ENCODE results near the gene TRUB2.
"Not testable (repeated sequence)": the region's sequence is repeated elsewhere in the genome, so short reads cannot be mapped to it uniquely, and the experiment has no call there.

Gene TRUB2

GRCh38 chr9:128282500-128282899 lies 39.7 kb downstream of the TRUB2 start:
- no peaks in the 10 kb centered on the region for H3K4me1 ChIP-seq (ENCODE audit: control insufficient read depth, insufficient read depth, low read length)
- no peak overlapping the region for H3K4me3 ChIP-seq (ENCODE audit: low read length)
- no peak for DNase-seq (ENCODE audit: low read depth, low spot score)
- no peaks in the 10 kb centered on the region for H3K9me3 ChIP-seq (ENCODE audit: control insufficient read depth, insufficient read depth, low read length)
- no peaks in the 10 kb centered on the region; the same call in 1 of the 2 replicates for H3K36me3 ChIP-seq (ENCODE audit: control insufficient read depth, insufficient read depth, low read length)
- no peaks in the 10 kb centered on the region for H3K27me3 ChIP-seq (ENCODE audit: control insufficient read depth, insufficient read depth, low read length)
- no peak overlapping the region for H3K27ac ChIP-seq (ENCODE audit: low read length)
- WGBS (ENCODE audit: insufficient coverage, insufficient read length): no CpG with 5 or more reads among the region's 6 CpGs

- no peaks in the 10 kb centered on the region for H3K9me3 ChIP-seq (ENCODE audit: control insufficient read depth, insufficient read depth, low read length)
- WGBS (ENCODE audit: insufficient coverage, insufficient read length): no CpG with 5 or more reads among the region's 5 CpGs
- no peak overlapping the region for H3K27ac ChIP-seq (ENCODE audit: low read length)
- no peaks in the 10 kb centered on the region for H3K36me3 ChIP-seq (ENCODE audit: control insufficient read depth, insufficient read depth, low read length)
- no peak for DNase-seq (ENCODE audit: low read depth, low spot score)
- no peak overlapping the region for H3K4me3 ChIP-seq (ENCODE audit: low read length)
- H3K4me1 ChIP-seq (ENCODE audit: control insufficient read depth, insufficient read depth, low read length): no peaks in the 10 kb centered on the region
- H3K27me3 ChIP-seq (ENCODE audit: control insufficient read depth, insufficient read depth, low read length): no peaks in the 10 kb centered on the region
Observed at GRCh38 chr9:128280084-128280622, 42.1 kb downstream of the TRUB2 start.

- not testable (repeated sequence) for H3K9me3 ChIP-seq (ENCODE audit: control insufficient read depth, insufficient read depth, low read length); H3K4me1 ChIP-seq (ENCODE audit: control insufficient read depth, insufficient read depth, low read length); H3K27me3 ChIP-seq (ENCODE audit: control insufficient read depth, insufficient read depth, low read length); H3K4me3 ChIP-seq (ENCODE audit: low read length); H3K27ac ChIP-seq (ENCODE audit: low read length); DNase-seq (ENCODE audit: low read depth, low spot score); H3K36me3 ChIP-seq (ENCODE audit: control insufficient read depth, insufficient read depth, low read length)
- WGBS (ENCODE audit: insufficient coverage, insufficient read length): no CpG with 5 or more reads among the region's 22 CpGs
Observed at GRCh38 chr9:128279088-128280073, 42.9 kb downstream of the TRUB2 start.

GRCh38 chr9:128276574-128277270 lies 45.5 kb downstream of the TRUB2 start:
- H3K4me3 ChIP-seq (ENCODE audit: low read length): peak overlapping the region; percentile 71
- no peaks in the 10 kb centered on the region for H3K27me3 ChIP-seq (ENCODE audit: control insufficient read depth, insufficient read depth, low read length)
- H3K36me3 ChIP-seq (ENCODE audit: control insufficient read depth, insufficient read depth, low read length): no peaks in the 10 kb centered on the region
- no CpG with 5 or more reads among the region's 23 CpGs for WGBS (ENCODE audit: insufficient coverage, insufficient read length)
- no peaks in the 10 kb centered on the region for H3K4me1 ChIP-seq (ENCODE audit: control insufficient read depth, insufficient read depth, low read length)
- H3K9me3 ChIP-seq (ENCODE audit: control insufficient read depth, insufficient read depth, low read length): no peaks in the 10 kb centered on the region
- DNase-seq (ENCODE audit: low read depth, low spot score): no peak
- no peak overlapping the region for H3K27ac ChIP-seq (ENCODE audit: low read length)

GRCh38 chr9:128276008-128276573 lies 46.2 kb downstream of the TRUB2 start, which contains the start of gene SWI5:
SWI5 (plus strand) TSS chr9:128276276.
- H3K4me1 ChIP-seq (ENCODE audit: control insufficient read depth, insufficient read depth, low read length): no peaks in the 10 kb centered on the region
- H3K9me3 ChIP-seq (ENCODE audit: control insufficient read depth, insufficient read depth, low read length): no peaks in the 10 kb centered on the region
- H3K4me3 ChIP-seq (ENCODE audit: low read length): peak within 1 kb of the TSS; percentile 86
- DNase-seq (ENCODE audit: low read depth, low spot score): peak; percentile 98
- no peaks in the 10 kb centered on the region for H3K27me3 ChIP-seq (ENCODE audit: control insufficient read depth, insufficient read depth, low read length)
- no peaks in the 10 kb centered on the region for H3K36me3 ChIP-seq (ENCODE audit: control insufficient read depth, insufficient read depth, low read length)
- no peak within 1 kb of the TSS for H3K27ac ChIP-seq (ENCODE audit: low read length)
- WGBS (ENCODE audit: insufficient coverage, insufficient read length): no CpG with 5 or more reads among the region's 38 CpGs

- Histone ChIP-seq H3K9me3 (ENCODE audit: control insufficient read depth, insufficient read depth, low read length) (no peaks in the 10 kb centered on the region), H3K4me1 (ENCODE audit: control insufficient read depth, insufficient read depth, low read length) (no peaks in the 10 kb centered on the region), H3K36me3 (ENCODE audit: control insufficient read depth, insufficient read depth, low read length) (no peaks in the 10 kb centered on the region), H3K27ac (ENCODE audit: low read length) (no peak within 1 kb of the TSS), H3K4me3 (ENCODE audit: low read length) (peak within 1 kb of the TSS; percentile 86), H3K27me3 (ENCODE audit: control insufficient read depth, insufficient read depth, low read length) (no peaks in the 10 kb centered on the region)
- no peak for DNase-seq (ENCODE audit: low read depth, low spot score)
- no CpG with 5 or more reads among the region's 57 CpGs for WGBS (ENCODE audit: insufficient coverage, insufficient read length)
Observed at GRCh38 chr9:128275198-128276007, 46.8 kb downstream of the TRUB2 start, which contains the start of gene GOLGA2. GOLGA2 (minus strand) TSS chr9:128276007; CDS start chr9:128275976, 31 bp downstream.

- Histone ChIP-seq H3K27ac (ENCODE audit: low read length) (no peak overlapping the region), H3K27me3 (ENCODE audit: control insufficient read depth, insufficient read depth, low read length) (no peaks in the 10 kb centered on the region), H3K36me3 (ENCODE audit: control insufficient read depth, insufficient read depth, low read length) (no peaks in the 10 kb centered on the region), H3K4me3 (ENCODE audit: low read length) (no peak overlapping the region), H3K9me3 (ENCODE audit: control insufficient read depth, insufficient read depth, low read length) (no peaks in the 10 kb centered on the region), H3K4me1 (ENCODE audit: control insufficient read depth, insufficient read depth, low read length) (no peaks in the 10 kb centered on the region)
- no peak for DNase-seq (ENCODE audit: low read depth, low spot score)
- no CpG with 5 or more reads among the region's 8 CpGs for WGBS (ENCODE audit: insufficient coverage, insufficient read length)
Observed at GRCh38 chr9:128274245-128274644, 48.0 kb downstream of the TRUB2 start.

GRCh38 chr9:128271512-128271911 lies 50.7 kb downstream of the TRUB2 start:
- no CpG with 5 or more reads among the region's 5 CpGs for WGBS (ENCODE audit: insufficient coverage, insufficient read length)
- H3K27ac ChIP-seq (ENCODE audit: low read length): no peak overlapping the region
- H3K27me3 ChIP-seq (ENCODE audit: control insufficient read depth, insufficient read depth, low read length): no peaks in the 10 kb centered on the region
- H3K36me3 ChIP-seq (ENCODE audit: control insufficient read depth, insufficient read depth, low read length): peaks cover 4% of the 10 kb centered on the region
- no peak overlapping the region for H3K4me3 ChIP-seq (ENCODE audit: low read length)
- no peaks in the 10 kb centered on the region for H3K4me1 ChIP-seq (ENCODE audit: control insufficient read depth, insufficient read depth, low read length)
- H3K9me3 ChIP-seq (ENCODE audit: control insufficient read depth, insufficient read depth, low read length): no peaks in the 10 kb centered on the region
- no peak for DNase-seq (ENCODE audit: low read depth, low spot score)

- Histone ChIP-seq H3K27me3 (ENCODE audit: control insufficient read depth, insufficient read depth, low read length) (no peaks in the 10 kb centered on the region), H3K36me3 (ENCODE audit: control insufficient read depth, insufficient read depth, low read length) (peaks cover 4% of the 10 kb centered on the region)
Observed at GRCh38 chr9:128271112-128271511, 51.1 kb downstream of the TRUB2 start.

More at GRCh38 chr9:128271112-128271511, 51.1 kb downstream of the TRUB2 start:
- Histone ChIP-seq H3K4me1 (ENCODE audit: control insufficient read depth, insufficient read depth, low read length) (no peaks in the 10 kb centered on the region), H3K9me3 (ENCODE audit: control insufficient read depth, insufficient read depth, low read length) (no peaks in the 10 kb centered on the region), H3K27ac (ENCODE audit: low read length) (no peak overlapping the region), H3K4me3 (ENCODE audit: low read length) (no peak overlapping the region)
- no peak for DNase-seq (ENCODE audit: low read depth, low spot score)
- WGBS (ENCODE audit: insufficient coverage, insufficient read length): no CpG with 5 or more reads among the region's 3 CpGs

Data from iPS DF 6.9 (cell line).